Hepatocyte (in vitro differentiated cells): ENCODE measurements around the gene COX7A1. TPM values are rescaled to one million over a fixed set of nuclear protein-coding genes. Genes with fewer than 3 reads are reported as not detected.
A peak's percentile ranks its signal among the peaks of the same experiment; 100 is the strongest.

ENCODE experiments used
- DNase-seq: peaks from one replicate; pipeline ENCODE4 v3.0.0-alpha.2; 2016; ENCODE audit warnings: low spot score
- H2AFZ ChIP-seq: fragments of 200-600 bp; sonication (generic); 2 replicates; pipeline ENCODE4 v1.6.0; 2016; ENCODE audit warnings: antibody characterized with exemption, mild to moderate bottlenecking
- H3K27ac ChIP-seq: fragments of 200-600 bp; sonication (generic); 2 replicates; pipeline ENCODE4 v1.5.1; 2016; ENCODE audit warnings: mild to moderate bottlenecking
- H3K27me3 ChIP-seq: fragments of 200-600 bp; sonication (generic); 2 replicates; pipeline ENCODE4 v1.6.1; 2016
- H3K36me3 ChIP-seq: fragments of 200-600 bp; sonication (generic); replicated peaks from 2 replicates; pipeline ENCODE4 v1.5.1; 2016; ENCODE audit warnings: low read depth; ENCODE audit not compliant: insufficient read depth
- H3K4me1 ChIP-seq: fragments of 200-600 bp; sonication (generic); 2 replicates; pipeline ENCODE4 v1.5.1; 2016; ENCODE audit warnings: mild to moderate bottlenecking, moderate library complexity; ENCODE audit not compliant: insufficient read depth
- H3K4me2 ChIP-seq: fragments of 200-600 bp; sonication (generic); 2 replicates; pipeline ENCODE4 v1.6.0; 2016
- H3K4me3 ChIP-seq: fragments of 200-600 bp; sonication (generic); 2 replicates; pipeline ENCODE4 v1.5.1; 2016; ENCODE audit warnings: mild to moderate bottlenecking
- H3K79me2 ChIP-seq: fragments of 200-600 bp; sonication (generic); 2 replicates; pipeline ENCODE4 v1.6.0; 2017; ENCODE audit warnings: mild to moderate bottlenecking
- H3K9me2 ChIP-seq: fragments of 200-600 bp; sonication (generic); replicated peaks from 2 replicates; pipeline ENCODE4 v1.6.0; 2017; ENCODE audit warnings: mild to moderate bottlenecking; ENCODE audit not compliant: insufficient read depth
- H3K9me3 ChIP-seq: fragments of 200-600 bp; sonication (generic); 2 replicates; pipeline ENCODE4 v1.5.1; 2016; ENCODE audit warnings: low read depth, mild to moderate bottlenecking
- H4K20me1 ChIP-seq: fragments of 200-600 bp; sonication (generic); 2 replicates; pipeline ENCODE4 v1.6.0; 2016; ENCODE audit warnings: mild to moderate bottlenecking; ENCODE audit not compliant: insufficient read depth, poor library complexity, severe bottlenecking
- CTCF ChIP-seq: fragments of 200-600 bp; sonication (generic); IDR thresholded peaks from 2 replicates; pipeline ENCODE4 v1.5.1; 2016; ENCODE audit warnings: antibody characterized with exemption, mild to moderate bottlenecking; ENCODE audit not compliant: poor library complexity
- EZH2 ChIP-seq: fragments of 200-600 bp; sonication (generic); IDR thresholded peaks from 2 replicates; pipeline ENCODE4 v1.6.1; 2016; ENCODE audit warnings: antibody characterized with exemption, mild to moderate bottlenecking, borderline replicate concordance
- EZH2phosphoT487 ChIP-seq: fragments of 200-600 bp; sonication (generic); IDR thresholded peaks from one replicate; pipeline ENCODE4 v1.6.1; 2018; ENCODE audit warnings: antibody characterized with exemption, mild to moderate bottlenecking, low read depth, moderate library complexity; ENCODE audit not compliant: unreplicated experiment, severe bottlenecking
- WGBS: methylation state at CpG from one replicate; pipeline ENCODE4 v1.1.6; 2016; ENCODE audit warnings: low lambda C conversion rate; ENCODE audit errors: missing lambda C conversion rate; 5-methylcytosine and 5-hydroxymethylcytosine counted together
- polyA plus RNA-seq: library from polyadenylated mRNA; unstranded; fragments of >200 nt; fragmentation: Nextera tagmentation; extraction: Ambion mirVana; gene quantifications from 2 replicates; pipeline ENCODE4 v1.2.1, GENCODE V29; 2016
- total RNA-seq: library from RNA; depleted of rRNA; stranded (reverse); fragments of >200 nt; gene quantifications from 2 replicates; pipeline ENCODE4 v1.2.3, GENCODE V29; 2014

Gene COX7A1
- total and polyA plus RNA-seq, 2 experiments from 2014 or later: not detected

GRCh38 chr19:36140304-36141038, 11.8 kb downstream of the COX7A1 start:
- peak; percentile 71 for DNase-seq
- WGBS: under 1% methylated on average over 24 of the region's 31 CpGs
- Histone ChIP-seq H3K4me1 (no peaks in the 10 kb centered on the region), H3K79me2 (peaks cover 25% of the 10 kb centered on the region), H3K9me2 (no peaks in the 10 kb centered on the region), H3K27me3 (no peaks in the 10 kb centered on the region), H3K4me3 (peak overlapping the region; percentile 98), H4K20me1 (peaks cover 9% of the 10 kb centered on the region), H3K36me3 (no peaks in the 10 kb centered on the region), H3K9me3 (no peaks in the 10 kb centered on the region), H2AFZ (peak overlapping the region; percentile 62), H3K27ac (peak overlapping the region; percentile 100), H3K4me2 (peak overlapping the region; percentile 93)
- no peak for TF ChIP-seq EZH2phosphoT487
- no peak for TF ChIP-seq EZH2

GRCh38 chr19:36139473-36140303, 12.6 kb downstream of the COX7A1 start, which contains the start of gene CAPNS1:
CAPNS1 (plus strand) TSS chr19:36140066; CDS start chr19:36141012, 946 bp downstream.
- peak within 1 kb of the TSS; percentile 100 for H3K27ac ChIP-seq
- no peaks in the 10 kb centered on the region for H3K9me2 ChIP-seq
- H2AFZ ChIP-seq: peak within 1 kb of the TSS; percentile 83
- no peaks in the 10 kb centered on the region for H3K36me3 ChIP-seq
- peak within 1 kb of the TSS; percentile 98 for H3K4me3 ChIP-seq
- no peaks in the 10 kb centered on the region for H3K27me3 ChIP-seq
- WGBS: 1% methylated on average over 47 of the region's 75 CpGs
- peaks cover 9% of the 10 kb centered on the region for H4K20me1 ChIP-seq
- peak within 1 kb of the TSS; percentile 93 for H3K4me2 ChIP-seq
- no peaks in the 10 kb centered on the region for H3K9me3 ChIP-seq
- no peaks in the 10 kb centered on the region for H3K4me1 ChIP-seq
- H3K79me2 ChIP-seq: peaks cover 25% of the 10 kb centered on the region
- DNase-seq: peak; percentile 99
- TF ChIP-seq EZH2: no peak
- peak; percentile 2 for TF ChIP-seq CTCF
- no peak for TF ChIP-seq EZH2phosphoT487

GRCh38 chr19:36139120-36139472, 13.2 kb downstream of the COX7A1 start:
- no peaks in the 10 kb centered on the region for H3K27me3 ChIP-seq
- no peak for DNase-seq
- H3K27ac ChIP-seq: peak overlapping the region; percentile 98
- H3K9me2 ChIP-seq: no peaks in the 10 kb centered on the region
- H4K20me1 ChIP-seq: peaks cover 9% of the 10 kb centered on the region
- no peaks in the 10 kb centered on the region for H3K4me1 ChIP-seq
- H3K4me3 ChIP-seq: peak overlapping the region; percentile 56
- no peaks in the 10 kb centered on the region for H3K9me3 ChIP-seq
- WGBS: 68% methylated on average over 7 of the region's 7 CpGs
- peak overlapping the region; percentile 83 for H2AFZ ChIP-seq
- peak overlapping the region; percentile 89 for H3K4me2 ChIP-seq
- TF ChIP-seq EZH2 (no peak), CTCF (no peak), EZH2phosphoT487 (no peak)
- peaks cover 25% of the 10 kb centered on the region for H3K79me2 ChIP-seq
- H3K36me3 ChIP-seq: no peaks in the 10 kb centered on the region
